ENCODE measurements around the gene CD52. TPM values are rescaled to one million over a fixed set of nuclear protein-coding genes. Genes with fewer than 3 reads are reported as not detected.

The CD52 gene
- total and polyA plus RNA-seq, 2 of the 13 experiments (the other 11 are each of a cell fraction or from before 2014, with no cell fraction given), result 0.32 TPM; not detected in 1

GRCh38 chr1:26351590-26352337 lies 34.0 kb downstream of the CD52 start (continued):
- TF ChIP-seq TSC22D2 (CRISPR knock-in tag; IDR thresholded peaks at IDR 0.05; ENCODE audit: borderline replicate concordance) (0 out of 2 replicates have a peak, but pooled peaks have one; percentile 62), ZFP37 (CRISPR knock-in tag; IDR thresholded peaks at IDR 0.05; ENCODE audit: borderline replicate concordance) (no peak), RFXANK (CRISPR knock-in tag; IDR thresholded peaks at IDR 0.05) (no peak), FOXO1 (CRISPR knock-in tag; IDR thresholded peaks at IDR 0.05) (peak; percentile 18; the same call in 1 of the 2 replicates), CHD4 (IDR thresholded peaks at IDR 0.05; ENCODE audit: borderline replicate concordance, low read length) (peak; percentile 71; the same call in 1 of the 2 replicates), ZNF441 (CRISPR knock-in tag; IDR thresholded peaks at IDR 0.05; ENCODE audit: borderline replicate concordance) (no peak; the same call in 1 of the 2 replicates), POLR2G (IDR thresholded peaks at IDR 0.05; ENCODE audit: low read depth, low read length) (no peak), ZNF12 (CRISPR knock-in tag; IDR thresholded peaks at IDR 0.05) (no peak), KAT8 (CRISPR knock-in tag; IDR thresholded peaks at IDR 0.05) (no peak), RXRB (CRISPR knock-in tag; IDR thresholded peaks at IDR 0.05; ENCODE audit: borderline replicate concordance) (peak; percentile 73), KDM6A (CRISPR knock-in tag; IDR thresholded peaks at IDR 0.05; ENCODE audit: low read depth) (peak; percentile 28; the same call in 1 of the 2 replicates), SIX4 (CRISPR knock-in tag; IDR thresholded peaks at IDR 0.05) (no peak), HNF4G (IDR thresholded peaks at IDR 0.05; ENCODE audit: borderline replicate concordance, low read depth, low read length) (0 out of 2 replicates have a peak, but pooled peaks have one; percentile 16), HNF4G (CRISPR knock-in tag; IDR thresholded peaks at IDR 0.05; ENCODE audit: borderline replicate concordance, low read depth) (0 out of 2 replicates have a peak, but pooled peaks have one; percentile 25), ZNF740 (CRISPR knock-in tag; IDR thresholded peaks at IDR 0.05) (no peak), E2F1 (CRISPR knock-in tag; IDR thresholded peaks at IDR 0.05) (no peak), ZNF703 (CRISPR knock-in tag; IDR thresholded peaks at IDR 0.05; ENCODE audit: borderline replicate concordance) (no peak)
- TF ChIP-seq, protein P1, sequence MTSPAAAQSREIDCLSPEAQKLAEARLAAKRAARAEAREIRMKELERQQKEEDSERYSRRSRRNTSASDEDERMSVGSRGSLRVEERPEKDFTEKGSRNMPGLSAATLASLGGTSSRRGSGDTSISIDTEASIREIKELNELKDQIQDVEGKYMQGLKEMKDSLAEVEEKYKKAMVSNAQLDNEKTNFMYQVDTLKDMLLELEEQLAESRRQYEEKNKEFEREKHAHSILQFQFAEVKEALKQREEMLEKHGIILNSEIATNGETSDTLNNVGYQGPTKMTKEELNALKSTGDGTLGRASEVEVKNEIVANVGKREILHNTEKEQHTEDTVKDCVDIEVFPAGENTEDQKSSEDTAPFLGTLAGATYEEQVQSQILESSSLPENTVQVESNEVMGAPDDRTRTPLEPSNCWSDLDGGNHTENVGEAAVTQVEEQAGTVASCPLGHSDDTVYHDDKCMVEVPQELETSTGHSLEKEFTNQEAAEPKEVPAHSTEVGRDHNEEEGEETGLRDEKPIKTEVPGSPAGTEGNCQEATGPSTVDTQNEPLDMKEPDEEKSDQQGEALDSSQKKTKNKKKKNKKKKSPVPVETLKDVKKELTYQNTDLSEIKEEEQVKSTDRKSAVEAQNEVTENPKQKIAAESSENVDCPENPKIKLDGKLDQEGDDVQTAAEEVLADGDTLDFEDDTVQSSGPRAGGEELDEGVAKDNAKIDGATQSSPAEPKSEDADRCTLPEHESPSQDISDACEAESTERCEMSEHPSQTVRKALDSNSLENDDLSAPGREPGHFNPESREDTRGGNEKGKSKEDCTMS (CRISPR knock-in tag; conservative IDR thresholded peaks at IDR 0.05), result no peak
- TF ChIP-seq, protein P2, sequence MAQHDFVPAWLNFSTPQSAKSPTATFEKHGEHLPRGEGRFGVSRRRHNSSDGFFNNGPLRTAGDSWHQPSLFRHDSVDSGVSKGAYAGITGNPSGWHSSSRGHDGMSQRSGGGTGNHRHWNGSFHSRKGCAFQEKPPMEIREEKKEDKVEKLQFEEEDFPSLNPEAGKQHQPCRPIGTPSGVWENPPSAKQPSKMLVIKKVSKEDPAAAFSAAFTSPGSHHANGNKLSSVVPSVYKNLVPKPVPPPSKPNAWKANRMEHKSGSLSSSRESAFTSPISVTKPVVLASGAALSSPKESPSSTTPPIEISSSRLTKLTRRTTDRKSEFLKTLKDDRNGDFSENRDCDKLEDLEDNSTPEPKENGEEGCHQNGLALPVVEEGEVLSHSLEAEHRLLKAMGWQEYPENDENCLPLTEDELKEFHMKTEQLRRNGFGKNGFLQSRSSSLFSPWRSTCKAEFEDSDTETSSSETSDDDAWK (CRISPR knock-in tag; IDR thresholded peaks at IDR 0.05), result no peak
- TF ChIP-seq, protein P3, sequence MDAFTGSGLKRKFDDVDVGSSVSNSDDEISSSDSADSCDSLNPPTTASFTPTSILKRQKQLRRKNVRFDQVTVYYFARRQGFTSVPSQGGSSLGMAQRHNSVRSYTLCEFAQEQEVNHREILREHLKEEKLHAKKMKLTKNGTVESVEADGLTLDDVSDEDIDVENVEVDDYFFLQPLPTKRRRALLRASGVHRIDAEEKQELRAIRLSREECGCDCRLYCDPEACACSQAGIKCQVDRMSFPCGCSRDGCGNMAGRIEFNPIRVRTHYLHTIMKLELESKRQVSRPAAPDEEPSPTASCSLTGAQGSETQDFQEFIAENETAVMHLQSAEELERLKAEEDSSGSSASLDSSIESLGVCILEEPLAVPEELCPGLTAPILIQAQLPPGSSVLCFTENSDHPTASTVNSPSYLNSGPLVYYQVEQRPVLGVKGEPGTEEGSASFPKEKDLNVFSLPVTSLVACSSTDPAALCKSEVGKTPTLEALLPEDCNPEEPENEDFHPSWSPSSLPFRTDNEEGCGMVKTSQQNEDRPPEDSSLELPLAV (CRISPR knock-in tag; conservative IDR thresholded peaks at IDR 0.05; ENCODE audit: low read depth), result no peak
- TF ChIP-seq, protein P4, sequence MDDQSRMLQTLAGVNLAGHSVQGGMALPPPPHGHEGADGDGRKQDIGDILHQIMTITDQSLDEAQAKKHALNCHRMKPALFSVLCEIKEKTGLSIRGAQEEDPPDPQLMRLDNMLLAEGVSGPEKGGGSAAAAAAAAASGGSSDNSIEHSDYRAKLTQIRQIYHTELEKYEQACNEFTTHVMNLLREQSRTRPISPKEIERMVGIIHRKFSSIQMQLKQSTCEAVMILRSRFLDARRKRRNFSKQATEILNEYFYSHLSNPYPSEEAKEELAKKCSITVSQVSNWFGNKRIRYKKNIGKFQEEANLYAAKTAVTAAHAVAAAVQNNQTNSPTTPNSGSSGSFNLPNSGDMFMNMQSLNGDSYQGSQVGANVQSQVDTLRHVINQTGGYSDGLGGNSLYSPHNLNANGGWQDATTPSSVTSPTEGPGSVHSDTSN (CRISPR knock-in tag; IDR thresholded peaks at IDR 0.05; ENCODE audit: borderline replicate concordance), result no peak

Measured in HepG2 (cell line).